ENCODE measurements around the gene SUSD4.

The SUSD4 gene

GRCh38 chr1:223230161-223230881 lies 133.7 kb downstream of the SUSD4 start:
- DNase-seq (ENCODE audit: low read depth), result no peak

- DNase-seq (ENCODE audit: low read depth), result no peak
Observed at GRCh38 chr1:223229756-223230155, 134.2 kb downstream of the SUSD4 start.

- DNase-seq (ENCODE audit: low read depth), result no peak
Observed at GRCh38 chr1:223228931-223229528, 134.9 kb downstream of the SUSD4 start.

GRCh38 chr1:223228201-223228600 lies 135.8 kb downstream of the SUSD4 start:
- no peak for DNase-seq (ENCODE audit: low read depth)

- no peak for DNase-seq (ENCODE audit: low read depth)
Observed at GRCh38 chr1:223227486-223228196, 136.3 kb downstream of the SUSD4 start.

- no peak for DNase-seq (ENCODE audit: low read depth)
Observed at GRCh38 chr1:223227031-223227430, 136.9 kb downstream of the SUSD4 start.

GRCh38 chr1:223226271-223226670 lies 137.7 kb downstream of the SUSD4 start:
- DNase-seq (ENCODE audit: low read depth), result no peak

GRCh38 chr1:223225481-223225880 lies 138.5 kb downstream of the SUSD4 start:
- DNase-seq (ENCODE audit: low read depth), result no peak

GRCh38 chr1:223225061-223225460 lies 138.9 kb downstream of the SUSD4 start:
- DNase-seq (ENCODE audit: low read depth), result no peak

GRCh38 chr1:223224465-223224864 lies 139.5 kb downstream of the SUSD4 start:
- DNase-seq (ENCODE audit: low read depth), result no peak

- DNase-seq (ENCODE audit: low read depth), result no peak
Observed at GRCh38 chr1:223223091-223223995, 140.6 kb downstream of the SUSD4 start.

- DNase-seq (ENCODE audit: low read depth), result no peak
Observed at GRCh38 chr1:223222377-223222776, 141.6 kb downstream of the SUSD4 start.

- DNase-seq (ENCODE audit: low read depth), result no peak
Observed at GRCh38 chr1:223221686-223222085, 142.3 kb downstream of the SUSD4 start.

GRCh38 chr1:223219846-223220610 lies 143.9 kb downstream of the SUSD4 start:
- DNase-seq (ENCODE audit: low read depth), result no peak

GRCh38 chr1:223219318-223219635 lies 144.7 kb downstream of the SUSD4 start:
- DNase-seq (ENCODE audit: low read depth), result no peak

GRCh38 chr1:223217781-223218180 lies 146.2 kb downstream of the SUSD4 start:
- DNase-seq (ENCODE audit: low read depth), result no peak

- no peak for DNase-seq (ENCODE audit: low read depth)
Observed at GRCh38 chr1:223216531-223217205, 147.3 kb downstream of the SUSD4 start.

- no peak for DNase-seq (ENCODE audit: low read depth)
Observed at GRCh38 chr1:223216074-223216473, 147.9 kb downstream of the SUSD4 start.

- DNase-seq (ENCODE audit: low read depth), result no peak
Observed at GRCh38 chr1:223215026-223215425, 148.9 kb downstream of the SUSD4 start.

- no peak for DNase-seq (ENCODE audit: low read depth)
Observed at GRCh38 chr1:223214261-223214807, 149.6 kb downstream of the SUSD4 start.

GRCh38 chr1:223212441-223212840 lies 151.5 kb downstream of the SUSD4 start:
- DNase-seq (ENCODE audit: low read depth), result no peak

All from activated T-helper 1 cell treated with Interleukin-2 at 50 U/mL for 16 hours (primary cell).